Neutrophil (primary cell): ENCODE data around the gene MYH9.

Source experiments
- H3K27ac ChIP-seq: fragments of 200-600 bp; sonication (generic); 2 replicates; pipeline ENCODE4 v1.5.1; 2016; ENCODE audit warnings: mild to moderate bottlenecking, moderate library complexity
- H3K27me3 ChIP-seq: fragments of 200-600 bp; sonication (generic); 2 replicates; pipeline ENCODE4 v1.6.0; 2016; ENCODE audit warnings: mild to moderate bottlenecking
- H3K36me3 ChIP-seq: fragments of 200-600 bp; sonication (generic); 2 replicates; pipeline ENCODE4 v1.5.1; 2017
- H3K4me1 ChIP-seq, 2 experiments: fragments of 200-600 bp in 1 of 2; sonication (generic) in 1 of 2; 1 replicate in 1 of 2; 2 replicates in 1 of 2; pipeline versions ENCODE4 v1.5.1 to v1.6.1; 2013 to 2016; ENCODE audit warnings: low read depth in 1 of 2, low read length in 1 of 2, mild to moderate bottlenecking in 1 of 2, moderate library complexity in 1 of 2; ENCODE audit not compliant: control insufficient read depth in 1 of 2, insufficient read depth in 1 of 2
- H3K4me3 ChIP-seq, 2 experiments: fragments of 200-600 bp in 1 of 2; sonication (generic) in 1 of 2; 1 replicate in 1 of 2; 2 replicates in 1 of 2; pipeline ENCODE4 v1.5.1; 2013 to 2016; ENCODE audit warnings: low read depth in 1 of 2, low read length in 1 of 2, mild to moderate bottlenecking in 1 of 2, moderate library complexity in 1 of 2
- H3K9me3 ChIP-seq: fragments of 200-600 bp; sonication (generic); 2 replicates; pipeline ENCODE4 v1.5.1; 2016
- TF ChIP-seq, protein P1 (sequence below): fragments of 200-600 bp; sonication (generic); IDR thresholded peaks from 2 replicates; pipeline ENCODE4 v1.5.1; 2016; ENCODE audit warnings: antibody characterized with exemption

The MYH9 gene

DNA sequence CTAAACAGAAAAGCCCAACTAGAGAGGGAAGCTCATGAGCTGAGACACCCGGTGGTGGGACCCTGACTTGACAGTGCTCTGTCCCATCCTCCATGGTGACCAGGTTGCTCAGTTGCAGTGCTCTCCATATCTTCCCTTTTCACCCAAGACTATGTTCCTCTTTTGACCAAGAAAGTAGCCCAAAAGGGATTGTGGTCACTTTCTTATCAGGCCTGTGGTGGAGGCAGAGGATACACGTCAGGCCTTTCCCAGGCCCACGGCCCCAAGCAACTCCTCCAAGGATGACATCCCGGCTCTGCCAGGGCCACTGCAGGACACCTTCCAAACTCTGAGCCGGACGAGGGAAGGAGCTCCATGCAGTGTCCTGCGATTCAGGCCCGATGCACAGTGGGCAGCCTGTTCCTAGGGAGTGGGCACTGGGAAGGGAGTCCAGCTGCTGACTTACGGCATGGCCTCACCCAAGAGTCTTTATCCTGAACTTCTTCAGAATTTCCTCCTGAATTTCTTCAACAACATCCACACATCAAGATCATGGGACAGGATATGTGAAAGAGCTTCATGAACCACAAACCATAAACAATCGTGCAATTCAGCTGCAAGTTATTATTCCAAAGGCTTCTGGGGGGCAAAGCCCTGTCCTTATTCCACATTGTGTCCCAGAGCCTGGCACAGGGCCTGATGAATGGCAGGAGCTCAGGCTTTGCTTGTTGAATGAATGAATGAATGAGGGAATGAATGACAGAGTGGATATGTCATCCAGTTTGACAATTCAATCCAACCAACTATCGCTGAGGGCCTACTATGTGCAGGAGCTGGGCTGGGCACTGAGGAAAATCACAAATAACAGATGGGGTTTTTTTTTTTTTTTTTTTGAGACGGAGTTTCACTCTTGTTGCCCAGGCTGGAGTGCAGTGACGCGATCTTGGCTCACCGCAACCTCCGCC, 36.0 kb upstream of the MYH9 start:
- Histone ChIP-seq H3K4me3 (peak overlapping the region in 1 of 2 experiments; percentile 30), H3K27ac (peak overlapping the region; percentile 94), H3K9me3 (no peaks in the 10 kb centered on the region), H3K4me1 (peaks cover 67 to 71% of the 10 kb centered on the region in 2 experiments), H3K27me3 (no peaks in the 10 kb centered on the region), H3K36me3 (no peaks in the 10 kb centered on the region)
- TF ChIP-seq, protein P1, sequence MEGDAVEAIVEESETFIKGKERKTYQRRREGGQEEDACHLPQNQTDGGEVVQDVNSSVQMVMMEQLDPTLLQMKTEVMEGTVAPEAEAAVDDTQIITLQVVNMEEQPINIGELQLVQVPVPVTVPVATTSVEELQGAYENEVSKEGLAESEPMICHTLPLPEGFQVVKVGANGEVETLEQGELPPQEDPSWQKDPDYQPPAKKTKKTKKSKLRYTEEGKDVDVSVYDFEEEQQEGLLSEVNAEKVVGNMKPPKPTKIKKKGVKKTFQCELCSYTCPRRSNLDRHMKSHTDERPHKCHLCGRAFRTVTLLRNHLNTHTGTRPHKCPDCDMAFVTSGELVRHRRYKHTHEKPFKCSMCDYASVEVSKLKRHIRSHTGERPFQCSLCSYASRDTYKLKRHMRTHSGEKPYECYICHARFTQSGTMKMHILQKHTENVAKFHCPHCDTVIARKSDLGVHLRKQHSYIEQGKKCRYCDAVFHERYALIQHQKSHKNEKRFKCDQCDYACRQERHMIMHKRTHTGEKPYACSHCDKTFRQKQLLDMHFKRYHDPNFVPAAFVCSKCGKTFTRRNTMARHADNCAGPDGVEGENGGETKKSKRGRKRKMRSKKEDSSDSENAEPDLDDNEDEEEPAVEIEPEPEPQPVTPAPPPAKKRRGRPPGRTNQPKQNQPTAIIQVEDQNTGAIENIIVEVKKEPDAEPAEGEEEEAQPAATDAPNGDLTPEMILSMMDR: peak; percentile 61

DNA sequence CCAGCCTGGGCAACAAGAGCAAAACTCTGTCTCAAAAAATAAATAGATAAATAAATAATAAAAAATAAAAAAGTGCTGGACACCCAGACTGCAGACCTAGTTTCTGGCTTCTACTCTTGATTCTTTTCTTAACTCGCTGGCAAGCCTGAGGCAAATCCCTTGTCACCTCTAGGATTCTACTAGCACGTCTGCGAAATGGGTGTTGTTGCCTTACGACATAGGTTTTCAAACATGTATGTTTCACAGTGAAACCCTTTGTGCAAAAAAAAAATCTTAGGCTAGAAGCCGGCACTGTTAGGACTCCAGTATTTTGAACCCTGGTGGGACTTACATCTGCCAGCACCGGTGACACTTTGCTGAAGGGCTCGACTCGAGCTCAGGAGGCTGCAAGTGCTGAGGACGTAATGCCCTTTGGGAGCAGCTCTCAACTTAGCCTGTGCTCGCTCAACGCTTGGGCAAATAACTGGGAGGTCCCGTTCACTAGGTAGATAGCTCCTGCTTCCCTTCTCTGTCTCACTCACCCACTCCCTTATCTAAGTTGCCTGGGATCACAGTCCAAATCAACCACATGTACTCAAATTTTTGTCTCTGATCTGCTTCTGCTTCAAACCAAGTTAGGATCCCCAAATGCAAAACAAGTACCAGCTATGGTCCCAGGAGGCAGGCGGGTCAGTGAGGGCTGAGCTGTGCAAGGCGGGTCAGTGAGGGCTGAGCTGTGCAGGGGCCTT, 34.7 kb upstream of the MYH9 start:
- Histone ChIP-seq H3K4me1 (peaks cover 71 to 78% of the 10 kb centered on the region in 2 experiments), H3K9me3 (no peaks in the 10 kb centered on the region), H3K4me3 (no peak overlapping the region), H3K27ac (peak overlapping the region; percentile 94), H3K27me3 (no peaks in the 10 kb centered on the region), H3K36me3 (no peaks in the 10 kb centered on the region)
- TF ChIP-seq, protein P1: no peak

DNA sequence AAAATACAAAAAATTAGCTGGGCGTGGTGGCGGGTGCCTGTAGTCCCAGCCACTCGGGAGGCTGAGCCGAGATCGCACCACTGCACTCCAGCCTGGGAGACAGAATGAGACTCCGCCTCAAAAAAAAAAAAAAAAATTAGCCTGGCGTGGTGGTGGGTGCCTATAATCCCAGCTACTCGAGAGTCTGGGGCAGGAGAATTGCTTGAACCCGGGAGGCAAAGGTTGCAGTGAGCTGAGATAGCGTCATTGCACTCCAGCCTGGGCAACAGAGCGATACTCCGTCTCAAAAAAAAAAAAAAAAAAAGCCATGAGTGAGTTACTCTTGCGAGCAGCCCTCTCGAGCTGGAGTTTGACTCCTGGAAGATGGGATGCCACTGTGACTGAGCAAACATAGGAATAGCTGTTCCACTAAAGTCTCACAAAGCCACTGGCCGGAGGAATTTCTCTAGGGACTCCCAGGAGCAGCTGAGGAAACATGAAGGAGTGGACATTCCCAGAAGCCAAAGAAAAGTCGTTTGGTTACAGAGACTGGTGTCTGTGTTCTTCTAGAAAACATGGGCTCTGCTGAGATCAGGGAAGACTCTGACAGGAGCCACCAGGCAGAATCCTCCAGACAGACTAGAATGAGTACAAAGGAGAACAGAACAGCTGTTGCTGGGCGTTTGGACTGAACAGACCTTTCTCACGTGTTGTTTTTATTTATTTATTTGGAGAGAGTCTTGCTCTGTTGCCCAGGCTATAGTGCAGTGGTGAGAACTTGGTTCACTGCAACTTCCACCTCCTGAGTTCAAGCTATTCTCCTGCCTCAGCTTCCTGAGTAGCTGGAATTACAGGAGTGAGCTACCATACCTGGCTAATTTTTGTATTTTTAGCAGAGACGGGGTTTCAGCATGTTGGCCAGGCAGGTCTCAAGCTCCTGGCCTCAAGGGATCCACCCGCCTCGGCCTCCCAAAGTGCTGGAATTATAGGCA, 32.4 kb upstream of the MYH9 start:
- H3K4me3 ChIP-seq: no peak overlapping the region
- H3K27me3 ChIP-seq: no peaks in the 10 kb centered on the region
- TF ChIP-seq, protein P1: no peak
- H3K4me1 ChIP-seq: peaks cover 75 to 82% of the 10 kb centered on the region in 2 experiments
- H3K9me3 ChIP-seq: no peaks in the 10 kb centered on the region
- H3K27ac ChIP-seq: peak overlapping the region; percentile 71
- H3K36me3 ChIP-seq: no peaks in the 10 kb centered on the region

DNA sequence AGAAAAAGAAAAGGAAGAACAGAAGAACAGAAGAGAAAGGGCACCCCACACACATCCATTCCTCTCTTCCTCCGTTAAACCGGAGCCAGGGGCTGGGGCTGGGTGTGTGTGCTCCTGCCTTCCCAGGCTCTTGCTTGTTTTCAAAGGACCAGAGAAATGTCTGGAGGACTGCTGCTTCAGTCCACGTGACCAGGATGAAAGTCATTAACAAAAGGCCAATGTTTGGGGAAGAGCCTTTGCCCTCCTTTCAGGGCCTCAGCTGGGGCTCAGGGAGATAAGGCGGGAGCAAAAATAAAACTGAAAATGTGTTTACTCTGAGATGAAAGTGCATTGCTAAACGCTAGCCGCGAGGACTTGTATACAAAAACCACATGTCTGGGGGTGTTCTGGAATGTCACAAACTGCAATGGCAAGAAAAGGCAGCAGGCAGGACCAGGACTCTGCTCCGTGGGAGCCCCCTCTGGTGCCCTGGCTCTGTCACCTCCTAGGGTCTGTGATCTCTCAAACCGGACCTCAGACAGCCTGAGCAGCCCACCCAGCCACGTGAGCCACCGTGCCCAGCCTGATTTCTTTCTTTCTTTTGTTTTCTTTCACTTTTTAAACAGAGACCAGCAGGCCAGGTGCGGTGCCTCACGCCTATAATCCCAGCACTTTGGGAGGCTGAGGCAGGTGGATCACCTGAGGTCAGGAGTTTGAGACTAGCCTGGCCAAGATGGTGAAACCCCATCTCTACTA, 31.6 kb upstream of the MYH9 start:
- H3K4me3 ChIP-seq: no peak overlapping the region
- TF ChIP-seq, protein P1: no peak
- peaks cover 69 to 75% of the 10 kb centered on the region in 2 experiments for H3K4me1 ChIP-seq
- H3K9me3 ChIP-seq: no peaks in the 10 kb centered on the region
- no peaks in the 10 kb centered on the region for H3K36me3 ChIP-seq
- peak overlapping the region; percentile 71 for H3K27ac ChIP-seq
- H3K27me3 ChIP-seq: no peaks in the 10 kb centered on the region
